GM19351 (cell line): ENCODE results near the gene INCA1.

Experiments
- ATAC-seq: cut with Tn5 transposase; IDR thresholded peaks from one replicate; pipeline ENCODE4 v1.9.1; 2021; ENCODE audit warnings: mild to moderate bottlenecking, moderate library complexity; ENCODE audit not compliant: unreplicated experiment

Gene INCA1

DNA sequence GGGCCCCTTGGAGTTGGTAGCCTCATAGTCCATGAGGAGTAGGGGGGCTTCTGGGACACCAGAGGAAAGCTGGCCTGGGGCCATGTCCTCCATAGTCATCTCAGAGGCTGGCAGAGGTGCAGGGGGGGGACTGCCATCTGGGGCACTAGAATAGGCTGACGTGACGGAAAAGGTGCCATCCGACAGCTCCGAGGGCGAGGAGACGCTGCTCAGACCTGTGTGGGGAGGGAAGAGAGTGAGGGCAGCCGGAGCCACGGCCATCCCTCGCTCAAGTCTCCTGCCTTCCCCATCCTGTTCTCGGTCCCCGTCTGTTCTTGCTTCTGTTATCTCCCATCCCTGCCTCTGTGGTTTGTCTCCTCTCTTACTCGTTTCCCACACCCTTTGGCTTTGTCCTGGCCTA, 25.0 kb downstream of the INCA1 start:
- ATAC-seq, result no peak

DNA sequence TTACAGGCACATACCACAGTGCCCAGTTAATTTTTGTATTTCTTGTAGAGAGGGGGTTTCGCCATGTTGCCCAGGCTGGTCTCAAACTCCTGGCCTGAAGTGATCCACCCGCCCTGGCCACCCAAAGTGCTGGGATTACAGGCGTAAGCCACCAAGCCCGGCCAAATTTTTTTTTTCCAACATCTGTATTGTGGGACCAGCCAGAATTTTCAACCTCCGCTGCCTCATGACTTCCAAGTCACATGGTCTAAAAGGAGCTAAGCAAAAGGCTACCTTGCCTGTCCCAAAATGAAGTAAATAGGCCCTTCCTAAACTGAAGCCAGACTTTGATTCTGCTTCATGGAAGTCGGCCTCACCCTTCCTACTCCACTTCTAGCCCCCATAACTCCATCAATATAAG, 25.5 kb downstream of the INCA1 start:
- ATAC-seq, result no peak

DNA sequence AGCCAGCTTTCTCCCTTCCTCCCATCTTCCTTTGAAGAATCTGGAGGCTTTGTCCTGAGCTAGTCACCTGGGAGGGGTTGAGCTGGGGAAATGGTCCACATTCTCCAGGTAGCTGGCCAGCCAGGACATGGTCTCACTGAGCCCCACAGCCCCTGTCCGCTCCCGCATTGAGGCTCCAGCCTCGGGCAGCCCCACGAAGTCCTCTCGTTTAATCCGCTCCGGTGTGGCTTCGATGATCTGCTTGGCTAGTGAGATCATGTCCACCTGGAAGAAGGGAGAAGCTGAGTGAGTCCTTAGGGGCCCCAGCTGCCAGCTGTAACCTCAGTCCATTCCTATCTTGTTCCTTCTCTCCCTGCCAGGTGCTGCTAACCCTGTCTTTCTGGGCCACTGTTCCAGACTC, 27.0 kb downstream of the INCA1 start:
- ATAC-seq, result no peak

DNA sequence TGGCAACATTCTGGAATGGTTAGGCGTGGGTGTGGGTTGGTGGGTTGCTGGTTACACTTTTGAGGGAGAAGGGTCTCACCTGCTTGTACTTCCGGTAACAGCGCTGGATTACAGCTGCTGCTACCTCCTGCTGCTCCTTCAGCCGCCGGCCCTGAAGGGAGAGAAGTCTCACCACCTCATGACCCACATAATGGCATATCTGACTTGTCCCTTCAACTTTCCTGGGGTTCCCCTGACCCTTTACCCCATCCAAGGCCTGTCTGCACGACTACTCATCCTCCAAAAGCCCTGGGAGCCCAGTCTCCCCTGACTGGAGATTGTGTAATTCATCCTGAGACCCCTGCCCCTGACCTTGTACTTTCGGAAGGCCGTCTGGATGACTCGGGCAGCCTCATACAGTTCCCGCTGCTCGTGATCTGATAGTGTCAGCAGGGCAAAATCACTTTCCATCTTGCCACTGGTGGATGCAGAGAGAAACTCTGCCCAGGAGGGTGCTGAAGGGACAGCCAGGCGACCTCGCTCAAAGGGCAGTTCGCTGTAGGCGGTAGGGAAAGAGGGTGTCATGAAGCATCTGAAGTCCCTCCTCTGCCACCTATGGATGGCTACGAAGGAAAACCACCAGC, 27.7 kb downstream of the INCA1 start:
- ATAC-seq, result no peak

DNA sequence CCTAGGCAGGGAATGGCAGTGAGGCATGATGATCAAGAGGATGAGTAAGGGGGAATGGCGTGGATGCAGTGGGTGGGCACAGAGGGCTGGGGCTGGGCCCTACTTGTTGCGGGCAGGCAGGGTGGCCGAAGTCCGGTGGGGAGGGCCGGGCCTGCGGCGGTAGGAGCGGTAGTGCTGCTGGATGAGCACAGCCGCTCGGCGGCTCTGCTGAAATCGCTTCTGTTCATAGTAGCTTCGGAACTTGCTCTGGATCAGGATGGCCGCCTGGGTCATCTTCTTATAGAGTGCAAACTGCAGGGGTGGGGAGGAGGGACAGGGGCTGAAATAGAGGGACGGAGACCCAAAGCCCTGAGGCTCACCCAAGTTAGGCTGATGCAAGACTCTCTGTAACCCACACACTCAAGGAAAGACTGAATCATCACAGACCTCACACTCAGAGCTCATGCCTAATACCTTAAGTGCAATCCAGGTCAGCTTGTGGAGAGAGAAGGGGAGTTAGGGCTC, 28.2 kb downstream of the INCA1 start:
- no peak for ATAC-seq

DNA sequence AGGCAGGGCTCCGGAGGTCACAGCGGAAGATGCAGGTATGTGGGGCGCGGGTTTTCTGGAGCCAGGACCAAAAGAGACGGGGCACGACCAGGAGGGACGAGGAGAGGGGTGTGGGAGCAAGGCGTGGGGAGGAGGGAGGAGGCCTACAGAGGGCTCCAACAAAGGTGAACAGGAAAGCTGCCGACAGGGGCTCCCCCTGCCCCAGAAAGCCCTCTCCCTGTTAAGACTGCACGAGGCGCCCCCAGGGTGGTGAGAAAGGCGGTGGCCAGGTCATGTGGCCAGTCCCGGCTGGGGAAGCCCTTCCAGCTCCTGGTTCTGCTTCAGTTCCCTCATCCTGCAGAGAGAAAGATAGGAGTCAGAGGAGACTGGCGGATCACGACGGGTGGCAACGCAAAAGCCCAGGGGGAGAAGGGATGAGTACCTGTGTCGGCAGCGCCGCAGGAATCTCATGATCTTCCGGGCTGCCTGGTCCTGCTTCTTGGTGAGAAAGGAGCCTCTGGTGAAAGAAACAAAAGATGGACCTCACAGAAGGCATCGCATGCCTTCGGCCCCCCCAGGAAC, 28.8 kb downstream of the INCA1 start:
- no peak for ATAC-seq

DNA sequence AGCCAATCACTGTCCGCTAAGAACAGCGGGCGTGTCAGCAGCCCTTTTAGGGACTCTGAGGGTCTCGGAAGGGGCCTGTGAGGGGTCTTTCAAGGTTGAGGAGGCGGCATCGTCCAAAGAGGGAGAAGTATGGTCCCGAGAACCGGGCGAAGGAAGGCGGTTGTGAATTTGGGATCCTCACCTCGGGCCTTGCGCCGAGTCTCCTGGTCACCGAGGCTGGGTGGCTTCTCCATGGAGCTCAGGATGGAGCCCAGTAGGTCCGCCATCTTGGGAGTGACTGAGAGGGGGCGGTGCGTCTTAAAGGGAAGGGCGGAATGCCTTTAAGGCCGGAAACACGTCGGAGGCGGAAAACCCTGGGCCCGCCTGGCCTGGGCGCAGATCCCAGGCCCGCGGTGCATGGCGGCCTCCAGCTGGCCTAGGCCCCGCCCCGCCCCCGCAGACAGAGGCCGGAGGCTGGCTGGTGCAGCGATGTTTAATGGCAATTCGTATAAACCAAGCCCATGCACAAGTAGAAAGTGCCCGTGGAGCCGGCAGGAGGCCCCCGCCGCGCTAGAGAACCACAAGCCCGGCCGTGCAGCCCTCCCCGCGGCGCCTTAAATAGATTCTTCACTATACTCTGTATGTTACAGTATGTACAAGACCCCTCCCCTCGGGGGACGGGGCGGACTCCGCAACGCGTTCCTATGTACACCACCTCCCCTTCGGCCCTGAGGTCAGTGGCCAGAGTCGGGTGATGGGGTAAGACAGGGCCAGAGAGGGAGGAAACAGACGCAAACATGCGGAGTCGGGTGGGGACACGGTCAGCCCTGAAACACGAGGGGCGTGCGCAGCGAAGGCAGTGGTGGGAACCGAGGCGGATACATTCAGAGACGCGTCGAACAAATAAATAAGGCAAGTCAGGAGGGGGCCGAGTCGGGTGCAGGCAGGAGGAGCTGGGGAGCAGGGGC, 29.5 kb downstream of the INCA1 start, which contains the start of gene SPAG7:
SPAG7 (minus strand) TSS at position 279 of the 947 bp plus-strand sequence; CDS start at position 266, 13 bp downstream.
- peak; percentile 59 for ATAC-seq

DNA sequence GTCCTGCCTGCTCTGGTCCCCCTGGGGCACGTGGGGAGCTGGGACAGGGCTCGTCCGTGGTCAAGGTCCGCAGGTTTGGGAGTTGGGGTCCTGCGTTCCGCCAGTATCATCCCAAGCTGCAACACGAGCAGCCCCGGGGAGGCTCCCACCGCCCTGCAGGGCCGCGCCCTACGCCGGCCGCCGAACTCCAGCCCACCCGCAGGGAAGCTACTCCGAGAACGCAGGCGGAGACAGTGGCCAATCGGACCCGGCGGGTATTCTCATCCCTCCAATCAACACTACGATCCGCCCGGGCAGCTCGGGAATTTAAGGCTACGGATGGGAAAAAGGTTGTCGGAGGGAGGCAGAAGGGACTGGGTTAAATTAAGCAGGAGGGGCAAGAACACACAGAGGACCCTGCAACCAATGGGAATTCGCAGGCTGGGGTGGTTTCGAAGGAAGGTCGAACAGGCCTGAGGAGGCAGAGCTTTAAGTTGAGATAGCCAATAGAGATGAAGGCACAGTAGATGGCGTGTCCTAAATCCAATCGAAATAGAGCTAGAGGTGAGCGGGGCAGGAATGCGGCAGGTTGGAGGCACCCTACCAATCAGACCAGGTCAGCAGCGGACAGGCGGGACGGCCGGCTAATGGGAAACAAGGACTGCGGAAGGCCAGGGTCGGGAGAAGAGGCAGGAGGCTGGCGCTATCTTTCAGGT, 30.3 kb downstream of the INCA1 start:
- ATAC-seq, result peak; percentile 78

DNA sequence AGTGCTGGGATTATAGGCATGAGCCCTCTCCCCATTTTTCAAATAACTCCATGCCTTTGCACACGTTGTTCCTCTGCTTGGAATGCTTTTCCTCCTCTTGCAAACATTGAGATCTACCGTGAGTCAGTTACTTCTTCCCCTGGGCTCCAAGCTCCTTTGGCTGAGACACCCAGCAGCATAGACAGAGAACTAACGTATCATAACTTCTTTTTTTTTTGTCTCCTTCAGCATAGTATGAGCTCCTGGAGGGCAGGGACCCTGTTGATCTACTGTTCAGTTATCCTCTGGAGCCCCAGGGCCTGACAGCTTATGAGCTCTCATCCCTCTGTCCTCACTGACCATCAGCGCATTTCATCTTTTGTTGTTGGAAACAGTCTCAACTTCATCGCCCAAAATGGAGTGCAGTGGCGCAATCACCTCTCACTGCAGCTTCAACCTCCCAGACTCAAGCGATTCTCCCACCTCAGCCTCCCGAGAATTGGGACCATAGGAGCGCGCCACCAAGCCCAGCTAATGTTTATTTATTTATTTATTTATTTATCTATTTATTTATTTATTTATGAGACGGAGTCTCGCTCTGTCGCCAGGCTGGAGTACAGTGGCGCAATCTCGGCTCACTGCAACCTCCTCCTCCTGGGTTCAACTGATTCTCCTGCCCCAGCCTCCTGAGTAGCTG, 31.9 kb downstream of the INCA1 start:
- no peak for ATAC-seq

DNA sequence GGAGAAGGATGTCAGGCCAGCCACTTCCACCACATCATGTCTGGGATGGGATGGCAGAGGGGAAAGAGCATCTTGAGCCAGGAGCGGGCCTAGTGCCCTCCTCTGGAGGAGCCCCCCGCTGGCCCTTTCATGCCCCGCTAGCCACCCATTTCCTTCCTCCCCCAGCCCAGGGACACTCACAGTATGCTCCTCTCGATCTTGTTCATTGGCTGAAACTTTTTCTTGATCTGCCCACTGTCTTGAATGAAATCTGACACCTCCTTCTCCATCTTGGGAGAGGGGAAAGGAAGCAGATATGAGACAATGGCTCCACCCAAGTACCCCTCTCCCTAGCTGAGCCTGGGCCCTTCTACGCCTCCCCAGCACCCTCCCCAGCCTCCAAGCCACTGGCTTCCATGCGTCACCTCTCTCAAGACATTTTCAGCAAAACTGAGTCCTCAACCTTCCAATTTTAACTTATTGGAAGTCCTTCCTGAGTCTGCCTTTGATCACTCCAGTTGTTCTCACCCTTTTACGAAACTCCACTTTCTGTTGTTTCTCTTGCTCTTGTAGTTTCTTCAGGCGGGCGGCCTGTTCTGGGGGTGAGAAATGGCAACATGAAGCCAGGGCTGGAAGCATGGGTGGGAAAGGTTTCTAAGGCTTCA, 36.9 kb downstream of the INCA1 start:
- no peak for ATAC-seq

DNA sequence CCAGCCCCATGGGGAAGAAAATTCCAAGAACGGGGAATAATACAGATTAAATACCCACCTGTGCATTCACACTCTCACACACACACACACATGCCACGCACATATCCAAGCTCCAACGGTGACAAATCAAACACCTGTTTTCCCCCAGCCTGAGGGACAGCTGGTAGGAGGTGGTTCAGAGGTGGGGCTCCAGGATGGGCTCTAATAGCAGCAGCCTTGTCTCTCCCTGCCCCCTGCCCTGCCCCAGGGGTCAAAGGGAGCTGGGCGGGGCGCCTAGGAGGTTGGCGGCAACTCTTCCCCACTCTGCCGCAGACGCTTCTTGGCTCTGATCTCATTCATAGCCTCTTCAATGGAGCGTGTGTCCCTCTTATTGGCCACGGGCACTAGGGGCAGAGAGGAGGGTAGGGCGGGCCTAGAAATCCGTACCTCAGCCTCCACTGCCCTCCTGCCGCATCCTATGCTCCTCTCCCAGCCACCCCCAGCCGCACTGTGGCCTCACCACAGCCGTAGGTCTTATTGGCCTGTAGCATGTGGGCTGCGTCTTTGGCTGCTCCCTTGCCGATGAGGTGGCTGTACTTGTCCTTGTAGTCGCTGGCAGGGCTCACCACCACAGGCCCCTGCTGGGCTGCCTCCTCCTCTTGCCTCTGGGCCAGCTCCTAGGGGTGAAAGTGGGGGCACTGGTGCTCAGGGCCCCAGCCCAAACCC, 37.9 kb downstream of the INCA1 start:
- ATAC-seq, result no peak

DNA sequence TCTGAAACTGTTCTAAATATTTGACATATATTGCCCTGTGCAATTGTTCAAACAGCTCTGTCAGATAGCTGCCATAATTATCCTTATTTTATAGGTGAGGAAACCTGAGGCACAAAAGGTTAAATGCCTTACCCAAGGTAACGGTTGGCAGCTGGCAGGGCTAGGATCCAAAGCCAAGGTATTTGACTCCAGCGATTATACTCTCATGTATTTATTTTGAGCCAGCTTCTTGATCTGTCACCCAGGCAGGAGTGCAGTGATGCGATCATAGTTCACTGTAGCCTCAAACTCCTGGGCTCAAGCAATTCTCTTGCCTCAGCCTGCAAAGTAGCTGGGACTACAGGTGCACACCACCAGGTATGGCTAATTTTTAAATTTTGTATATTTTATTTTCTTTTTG, 39.2 kb downstream of the INCA1 start:
- no peak for ATAC-seq

DNA sequence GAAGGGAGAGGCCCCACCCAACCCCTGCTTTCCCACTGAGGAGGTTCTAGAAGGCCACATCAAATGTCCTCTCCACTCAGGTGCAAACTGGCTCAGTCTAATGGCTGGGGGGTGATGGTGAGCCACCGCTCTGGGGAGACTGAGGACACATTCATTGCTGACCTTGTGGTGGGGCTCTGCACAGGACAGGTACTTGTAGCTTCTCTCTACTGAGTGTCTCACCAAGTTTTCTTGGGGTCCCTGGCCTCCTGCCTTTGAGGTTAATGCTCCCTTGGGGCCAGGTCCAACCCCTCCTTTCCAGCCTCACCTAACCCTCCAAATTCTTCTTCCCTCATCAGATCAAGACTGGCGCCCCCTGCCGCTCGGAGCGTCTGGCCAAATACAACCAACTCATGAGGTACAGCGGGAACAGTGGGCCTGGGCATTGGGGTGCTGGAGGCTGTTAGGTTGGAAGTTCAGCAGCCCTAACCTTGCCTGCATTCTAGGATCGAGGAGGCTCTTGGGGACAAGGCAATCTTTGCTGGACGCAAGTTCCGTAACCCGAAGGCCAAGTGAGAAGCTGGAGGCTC, 40.7 kb downstream of the INCA1 start:
- no peak for ATAC-seq

DNA sequence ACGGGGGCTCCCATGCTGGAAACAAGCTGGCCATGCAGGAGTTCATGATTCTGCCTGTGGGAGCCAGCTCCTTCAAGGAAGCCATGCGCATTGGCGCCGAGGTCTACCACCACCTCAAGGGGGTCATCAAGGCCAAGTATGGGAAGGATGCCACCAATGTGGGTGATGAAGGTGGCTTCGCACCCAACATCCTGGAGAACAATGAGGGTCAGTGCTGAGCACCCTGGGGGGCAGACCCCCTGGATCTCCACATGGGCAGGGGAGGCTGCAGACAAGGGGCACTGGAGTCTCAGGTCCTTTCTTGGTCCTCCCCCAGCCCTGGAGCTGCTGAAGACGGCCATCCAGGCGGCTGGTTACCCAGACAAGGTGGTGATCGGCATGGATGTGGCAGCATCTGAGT, 42.2 kb downstream of the INCA1 start:
- no peak for ATAC-seq

DNA sequence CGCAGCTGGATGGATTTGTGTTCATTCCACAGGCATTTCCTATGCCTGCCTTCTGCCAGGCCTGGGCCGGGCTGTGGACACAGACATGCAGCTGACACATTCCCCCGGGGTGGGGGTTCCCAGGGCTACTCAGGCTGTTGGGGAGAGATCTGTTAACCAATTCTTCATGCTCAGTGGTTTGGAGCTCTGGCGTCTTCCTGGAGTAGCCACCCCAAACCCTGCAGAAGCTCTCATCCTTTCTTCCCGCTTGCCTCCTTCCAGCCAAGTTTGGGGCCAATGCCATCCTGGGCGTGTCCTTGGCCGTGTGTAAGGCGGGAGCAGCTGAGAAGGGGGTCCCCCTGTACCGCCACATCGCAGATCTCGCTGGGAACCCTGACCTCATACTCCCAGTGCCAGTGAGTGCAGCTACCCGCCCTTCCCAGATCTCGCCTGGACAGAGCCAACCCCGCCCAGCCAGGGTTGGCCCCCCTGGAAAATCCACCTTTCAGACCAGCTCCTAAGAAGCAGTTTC, 43.8 kb downstream of the INCA1 start:
- ATAC-seq, result no peak

DNA sequence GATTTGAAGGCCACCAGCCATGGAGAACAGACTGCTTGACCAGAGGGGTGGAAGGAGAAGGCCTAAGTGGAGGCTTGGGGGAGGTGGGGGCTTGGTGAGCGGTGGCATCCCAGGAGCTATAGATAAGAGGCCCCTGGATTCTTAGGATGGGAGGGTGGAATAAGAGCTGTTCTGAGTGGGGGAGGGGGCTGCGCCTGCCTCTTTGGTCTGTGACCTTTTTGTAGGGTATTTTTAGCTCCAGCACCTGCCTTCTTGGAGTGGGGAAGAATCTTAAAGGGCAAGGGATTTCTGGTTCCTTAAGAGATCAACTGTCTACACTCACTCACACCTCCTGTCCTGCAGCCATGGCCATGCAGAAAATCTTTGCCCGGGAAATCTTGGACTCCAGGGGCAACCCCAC, 45.8 kb downstream of the INCA1 start:
- ATAC-seq, result no peak

DNA sequence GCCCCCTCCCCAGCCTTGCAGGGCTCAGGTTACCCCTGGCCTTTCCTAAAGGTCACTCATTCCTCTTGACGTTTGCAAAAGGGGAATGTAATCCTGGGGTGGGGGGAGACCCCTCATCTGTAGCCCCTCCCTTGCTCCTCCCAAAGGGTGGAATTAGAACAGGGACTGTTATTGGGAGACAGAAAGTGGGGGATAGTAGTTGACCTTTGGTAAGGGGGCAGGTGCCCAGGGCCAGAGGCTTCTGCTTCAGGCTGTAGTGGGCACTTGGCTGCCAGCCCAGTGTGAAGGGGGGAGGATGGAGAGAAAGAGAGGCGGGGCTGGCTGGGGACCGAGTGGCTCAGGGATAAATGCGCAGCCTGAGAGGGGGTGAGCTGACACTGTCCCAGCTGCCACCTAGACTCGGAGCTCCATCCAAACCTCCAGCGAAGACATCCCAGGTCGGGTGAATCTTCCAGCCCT, 46.5 kb downstream of the INCA1 start, which contains the start of gene ENO3:
ENO3 (plus strand) TSS at position 374 of the 459 bp plus-strand sequence. CDS start 711 bp downstream, outside the sequence.
- no peak for ATAC-seq

DNA sequence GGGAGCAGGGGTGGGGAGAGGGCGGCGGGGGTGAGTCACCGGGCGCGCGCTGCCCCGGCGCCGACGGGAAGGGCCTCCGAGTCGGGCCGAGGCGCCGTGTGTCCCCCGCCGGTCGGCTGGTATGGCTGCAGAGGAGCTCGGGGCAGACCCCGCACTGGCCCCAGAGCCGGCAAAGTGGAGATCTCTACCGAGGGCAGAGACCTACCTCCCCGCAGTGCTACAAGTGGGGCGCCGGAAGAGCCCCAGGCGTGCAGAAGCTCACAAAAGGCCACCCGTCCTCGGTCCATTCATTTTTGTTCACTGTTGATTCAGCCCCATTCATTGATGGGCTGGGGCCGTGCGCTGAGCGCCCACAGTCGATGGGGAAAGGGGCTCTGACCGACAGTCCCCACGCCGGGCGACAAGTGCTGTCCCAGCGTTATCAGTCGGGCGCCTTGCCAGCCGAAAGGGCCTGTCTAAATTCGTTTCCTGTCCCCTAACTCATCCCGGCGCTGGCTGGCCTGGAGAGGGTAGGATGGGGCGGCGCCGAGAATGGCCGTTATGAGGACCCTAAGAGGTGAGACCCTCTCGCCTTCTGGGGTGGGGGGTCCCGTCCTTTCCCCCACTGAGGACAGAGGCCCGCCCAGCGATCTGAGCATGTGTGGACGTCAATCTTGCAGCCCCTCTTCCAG, 47.1 kb downstream of the INCA1 start:
- no peak for ATAC-seq
